T-helper 17 cell (primary cell): Measurements from ENCODE around the gene ZNF705A. TPM values are rescaled to one million over a fixed set of nuclear protein-coding genes. Genes with fewer than 3 reads are reported as not detected.
"Not testable (repeated sequence)": the region's sequence is repeated elsewhere in the genome, so short reads cannot be mapped to it uniquely, and the experiment has no call there.

Experiments
- ATAC-seq: fragments of 150-1000 bp; cut with Tn5 transposase; 2 replicates; pipeline ENCODE4 v1.10.0; 2021; ENCODE audit warnings: mild to moderate bottlenecking, moderate library complexity
- DNase-seq, 3 donors: peaks; one replicate each; pipeline versions ENCODE4 v3.0.0 to v3.0.0-alpha.2; 2020 to 2021
- H3K9me3 ChIP-seq: one replicate; pipeline ENCODE4 v1.7.0; 2013; ENCODE audit warnings: low read length, mild to moderate bottlenecking; ENCODE audit not compliant: control insufficient read depth, poor library complexity, severe bottlenecking
- H3K27ac Mint-ChIP-seq: one replicate; pipeline ENCODE4 v1.8.0; 2022; ENCODE audit warnings: mild to moderate bottlenecking, moderate library complexity, mixed read lengths
- H3K27me3 Mint-ChIP-seq: one replicate; pipeline ENCODE4 v1.8.0; 2022; ENCODE audit warnings: mixed read lengths
- H3K36me3 Mint-ChIP-seq: one replicate; pipeline ENCODE4 v1.8.0; 2022; ENCODE audit warnings: low read depth, mixed read lengths
- H3K4me1 Mint-ChIP-seq: one replicate; pipeline ENCODE4 v1.8.0; 2022; ENCODE audit warnings: mild to moderate bottlenecking, mixed read lengths
- H3K4me3 Mint-ChIP-seq: one replicate; pipeline ENCODE4 v1.8.0; 2022; ENCODE audit warnings: mild to moderate bottlenecking, moderate library complexity, mixed read lengths
- total RNA-seq, 4 donors: library from RNA in 2 of 4; stranded (reverse) in 2 of 4; gene quantifications; one replicate each; pipeline ENCODE4 v1.2.3 and lab custom pipeline; 2022 to 2026

ZNF705A gene
- total RNA-seq (not detected), total RNA-seq (lab: John Stamatoyannopoulos, UW) (0 to 0.08 reads per million in 2 donors)

DNA sequence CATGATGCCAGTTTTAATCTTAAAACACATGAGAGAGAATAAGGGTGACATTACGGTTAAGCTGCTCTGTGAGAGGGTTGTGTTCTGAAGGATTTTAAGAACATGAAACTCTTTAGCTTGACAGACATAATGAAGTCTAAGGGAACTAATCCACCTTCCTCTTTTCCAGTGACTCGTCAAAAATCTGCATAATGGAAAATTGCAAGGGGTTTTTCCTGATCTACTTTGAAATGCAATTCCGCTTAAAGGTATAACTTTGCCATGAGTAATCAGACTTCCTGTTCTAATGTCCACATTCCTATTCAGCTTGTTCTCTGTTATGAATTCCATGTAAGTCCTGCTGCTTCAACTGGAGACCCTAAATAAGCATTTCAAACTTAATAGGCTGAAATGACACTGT is at the start of gene ZNF705A:
TSS of gene ZNF705A (plus strand) at position 171 of the 400 bp plus-strand sequence. CDS start 15,611 bp downstream, outside the sequence.
- H3K4me1 Mint-ChIP-seq = peaks cover 8% of the 10 kb centered on the region
- DNase-seq = no peak

GRCh38 chr12:8108808-8109398 is 47.9 kb upstream of the ZNF705A start:
- H3K36me3 Mint-ChIP-seq = peaks cover 8% of the 10 kb centered on the region
- H3K4me1 Mint-ChIP-seq = peaks cover 5% of the 10 kb centered on the region
- H3K9me3 ChIP-seq = no peaks in the 10 kb centered on the region
- no peak overlapping the region for H3K4me3 Mint-ChIP-seq
- no peaks in the 10 kb centered on the region for H3K27me3 Mint-ChIP-seq
- ATAC-seq (peak; percentile 96), DNase-seq (peak; percentile 44 to 72 (median 44))
- no peak overlapping the region for H3K27ac Mint-ChIP-seq

More for the DNA sequence above, at the start of gene ZNF705A:
- H3K4me3 Mint-ChIP-seq = no peak within 1 kb of the TSS
- H3K27me3 Mint-ChIP-seq = peaks cover 33% of the 10 kb centered on the region
- no peak within 1 kb of the TSS for H3K27ac Mint-ChIP-seq
- no peaks in the 10 kb centered on the region for H3K9me3 ChIP-seq
- no peak for ATAC-seq
- peaks cover 7% of the 10 kb centered on the region for H3K36me3 Mint-ChIP-seq

GRCh38 chr12:8113117-8113516 is 43.7 kb upstream of the ZNF705A start:
- not testable (repeated sequence) for H3K4me1 Mint-ChIP-seq, ATAC-seq, DNase-seq, H3K4me3 Mint-ChIP-seq, H3K27ac Mint-ChIP-seq, H3K27me3 Mint-ChIP-seq, H3K36me3 Mint-ChIP-seq, H3K9me3 ChIP-seq

- no peak for ATAC-seq
- no peaks in the 10 kb centered on the region for H3K27me3 Mint-ChIP-seq
Measured at GRCh38 chr12:8120072-8120713, 36.6 kb upstream of the ZNF705A start.

GRCh38 chr12:8123124-8123912 is 33.5 kb upstream of the ZNF705A start, which contains the start of gene CLEC4A:
CLEC4A (plus strand) TSS chr12:8123617; CDS start chr12:8123879, 262 bp downstream.
- ATAC-seq = peak; percentile 21
- H3K27ac Mint-ChIP-seq = peak within 1 kb of the TSS; percentile 57

More at GRCh38 chr12:8120072-8120713, 36.6 kb upstream of the ZNF705A start:
- no peaks in the 10 kb centered on the region for H3K9me3 ChIP-seq
- H3K4me1 Mint-ChIP-seq = peaks cover 13% of the 10 kb centered on the region
- no peak for DNase-seq
- peaks cover 25% of the 10 kb centered on the region for H3K36me3 Mint-ChIP-seq
- H3K27ac Mint-ChIP-seq = no peak overlapping the region
- H3K4me3 Mint-ChIP-seq = no peak overlapping the region

GRCh38 chr12:8127138-8127537 is 29.7 kb upstream of the ZNF705A start:
- no peak overlapping the region for H3K4me3 Mint-ChIP-seq
- peak; percentile 48 for ATAC-seq

More at GRCh38 chr12:8123124-8123912, 33.5 kb upstream of the ZNF705A start, which contains the start of gene CLEC4A:
- Mint-ChIP-seq H3K36me3 (peaks cover 26% of the 10 kb centered on the region), H3K4me3 (peak within 1 kb of the TSS; percentile 28), H3K4me1 (peaks cover 23% of the 10 kb centered on the region), H3K27me3 (no peaks in the 10 kb centered on the region)
- no peaks in the 10 kb centered on the region for H3K9me3 ChIP-seq
- no peak for DNase-seq

DNA sequence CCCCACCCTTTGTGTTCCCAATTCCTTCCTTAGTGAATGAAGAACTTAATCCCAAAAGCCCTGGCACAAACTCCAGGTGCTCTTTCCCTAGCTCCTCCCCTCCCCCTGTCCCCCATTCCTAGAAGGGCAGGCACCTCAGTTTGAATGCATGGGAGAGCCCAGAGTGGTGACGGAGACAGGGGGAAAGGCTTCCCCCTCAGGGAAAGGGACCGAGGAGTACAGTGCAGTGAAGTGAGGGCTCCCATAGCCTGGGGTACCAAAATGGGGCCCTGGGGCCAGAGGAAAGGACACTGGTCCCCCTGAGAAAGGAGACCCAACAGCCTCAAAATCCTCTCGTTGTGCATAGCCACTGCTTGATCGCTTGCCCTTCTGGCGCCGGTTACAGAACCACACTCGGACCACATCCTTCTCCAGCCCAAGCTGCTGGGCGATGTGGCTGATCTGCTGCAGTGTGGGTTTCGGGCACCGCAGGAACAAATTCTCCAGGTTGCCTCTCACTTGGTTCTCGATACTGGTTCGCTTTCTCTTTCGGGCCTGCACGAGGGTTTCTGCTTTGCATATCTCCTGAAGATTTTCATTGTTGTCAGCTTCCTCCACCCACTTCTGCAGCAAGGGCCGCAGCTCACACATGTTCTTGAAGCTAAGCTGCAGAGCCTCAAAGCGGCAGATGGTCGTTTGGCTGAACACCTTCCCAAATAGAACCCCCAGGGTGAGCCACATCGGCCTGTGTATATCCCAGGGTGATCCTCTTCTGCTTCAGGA is 23.0 kb upstream of the ZNF705A start:
- not testable (repeated sequence) for H3K4me3 Mint-ChIP-seq, H3K27me3 Mint-ChIP-seq, ATAC-seq, H3K9me3 ChIP-seq, DNase-seq, H3K36me3 Mint-ChIP-seq, H3K4me1 Mint-ChIP-seq
- peak overlapping the region; percentile 47 for H3K27ac Mint-ChIP-seq

More at GRCh38 chr12:8127138-8127537, 29.7 kb upstream of the ZNF705A start:
- no peaks in the 10 kb centered on the region for H3K9me3 ChIP-seq
- Mint-ChIP-seq H3K4me1 (peaks cover 19% of the 10 kb centered on the region), H3K36me3 (peaks cover 16% of the 10 kb centered on the region), H3K27me3 (no peaks in the 10 kb centered on the region), H3K27ac (no peak overlapping the region)
- no peak for DNase-seq

GRCh38 chr12:8134398-8134930 is 22.4 kb upstream of the ZNF705A start:
- not testable (repeated sequence) for H3K4me1 Mint-ChIP-seq, ATAC-seq, DNase-seq, H3K9me3 ChIP-seq, H3K4me3 Mint-ChIP-seq, H3K27me3 Mint-ChIP-seq
- H3K36me3 Mint-ChIP-seq = peaks cover 10% of the 10 kb centered on the region
- peak overlapping the region; percentile 47 for H3K27ac Mint-ChIP-seq

DNA sequence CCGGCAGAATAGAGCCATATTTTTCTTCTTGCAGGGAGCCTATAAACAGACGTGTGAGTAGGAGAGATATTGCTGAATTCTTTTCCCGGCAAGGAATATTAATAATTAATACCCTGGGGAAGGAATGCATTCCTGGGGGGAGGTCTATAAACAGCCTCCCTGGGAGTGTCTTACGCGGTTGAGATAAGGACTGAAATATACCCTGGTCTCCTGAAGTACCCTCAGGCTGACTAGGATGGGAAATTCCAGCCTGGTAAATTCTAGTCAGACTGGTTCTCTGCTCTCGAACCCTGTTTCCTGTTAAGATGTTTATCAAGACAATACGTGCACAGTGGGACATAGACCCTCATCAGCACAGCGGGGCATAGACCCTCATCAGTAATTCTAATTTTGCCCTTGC is 15.2 kb upstream of the ZNF705A start:
- not testable (repeated sequence) for H3K4me1 Mint-ChIP-seq, H3K27me3 Mint-ChIP-seq, H3K27ac Mint-ChIP-seq, DNase-seq, H3K4me3 Mint-ChIP-seq, ATAC-seq, H3K9me3 ChIP-seq
- H3K36me3 Mint-ChIP-seq = peaks cover 10% of the 10 kb centered on the region

- Mint-ChIP-seq H3K27me3 (no peaks in the 10 kb centered on the region), H3K4me3 (no peak overlapping the region), H3K4me1 (no peaks in the 10 kb centered on the region), H3K36me3 (peaks cover 7% of the 10 kb centered on the region), H3K27ac (no peak overlapping the region)
- ATAC-seq (no peak), DNase-seq (no peak)
- no peaks in the 10 kb centered on the region for H3K9me3 ChIP-seq
Measured at GRCh38 chr12:8143261-8143660, 13.6 kb upstream of the ZNF705A start.

GRCh38 chr12:8145754-8146441 is 10.9 kb upstream of the ZNF705A start:
- Mint-ChIP-seq H3K27ac (no peak overlapping the region), H3K4me1 (no peaks in the 10 kb centered on the region), H3K4me3 (no peak overlapping the region), H3K36me3 (no peaks in the 10 kb centered on the region), H3K27me3 (peaks cover 9% of the 10 kb centered on the region)
- H3K9me3 ChIP-seq = no peaks in the 10 kb centered on the region
- no peak for ATAC-seq
- DNase-seq = no peak

DNA sequence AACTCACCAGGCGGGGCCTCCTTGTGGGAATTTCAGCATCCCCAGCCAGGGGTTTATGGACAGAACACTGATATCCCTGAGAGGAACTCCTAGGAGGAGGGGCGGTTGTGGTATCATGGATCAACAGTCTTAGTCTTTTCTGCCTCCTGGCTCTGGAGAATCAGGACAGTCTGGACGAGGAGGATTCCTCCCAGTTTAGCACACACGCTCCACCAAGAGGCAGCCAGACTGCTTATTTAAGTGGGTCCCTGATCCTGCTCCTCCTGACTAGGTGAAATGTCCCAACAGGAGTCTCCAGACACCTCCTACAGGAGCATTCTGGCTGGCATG is 10.4 kb upstream of the ZNF705A start:
- H3K27me3 Mint-ChIP-seq = peaks cover 9% of the 10 kb centered on the region
- H3K4me1 Mint-ChIP-seq = no peaks in the 10 kb centered on the region
- no peak overlapping the region for H3K4me3 Mint-ChIP-seq
- no peaks in the 10 kb centered on the region for H3K9me3 ChIP-seq
- H3K36me3 Mint-ChIP-seq = no peaks in the 10 kb centered on the region
- ATAC-seq (no peak), DNase-seq (no peak)
- no peak overlapping the region for H3K27ac Mint-ChIP-seq
